GM12801 (cell line): ENCODE measurements around the gene GAK.

Experiments
- TF ChIP-seq, protein P1 (sequence below): IDR thresholded peaks from one replicate; pipeline ENCODE4 v1.5.1; 2011; ENCODE audit warnings: control low read depth; ENCODE audit not compliant: insufficient read length; ENCODE audit errors: extremely low read depth

GAK gene

GRCh38 chr4:825971-826330 lies 106.2 kb downstream of the GAK start, which contains the start of gene CPLX1:
CPLX1 (minus strand) TSS chr4:826129; CDS start chr4:824522, 1,607 bp downstream.
- TF ChIP-seq, protein P1, sequence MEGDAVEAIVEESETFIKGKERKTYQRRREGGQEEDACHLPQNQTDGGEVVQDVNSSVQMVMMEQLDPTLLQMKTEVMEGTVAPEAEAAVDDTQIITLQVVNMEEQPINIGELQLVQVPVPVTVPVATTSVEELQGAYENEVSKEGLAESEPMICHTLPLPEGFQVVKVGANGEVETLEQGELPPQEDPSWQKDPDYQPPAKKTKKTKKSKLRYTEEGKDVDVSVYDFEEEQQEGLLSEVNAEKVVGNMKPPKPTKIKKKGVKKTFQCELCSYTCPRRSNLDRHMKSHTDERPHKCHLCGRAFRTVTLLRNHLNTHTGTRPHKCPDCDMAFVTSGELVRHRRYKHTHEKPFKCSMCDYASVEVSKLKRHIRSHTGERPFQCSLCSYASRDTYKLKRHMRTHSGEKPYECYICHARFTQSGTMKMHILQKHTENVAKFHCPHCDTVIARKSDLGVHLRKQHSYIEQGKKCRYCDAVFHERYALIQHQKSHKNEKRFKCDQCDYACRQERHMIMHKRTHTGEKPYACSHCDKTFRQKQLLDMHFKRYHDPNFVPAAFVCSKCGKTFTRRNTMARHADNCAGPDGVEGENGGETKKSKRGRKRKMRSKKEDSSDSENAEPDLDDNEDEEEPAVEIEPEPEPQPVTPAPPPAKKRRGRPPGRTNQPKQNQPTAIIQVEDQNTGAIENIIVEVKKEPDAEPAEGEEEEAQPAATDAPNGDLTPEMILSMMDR = no peak

GRCh38 chr4:825063-825970 lies 106.8 kb downstream of the GAK start:
- TF ChIP-seq, protein P1 = no peak

DNA sequence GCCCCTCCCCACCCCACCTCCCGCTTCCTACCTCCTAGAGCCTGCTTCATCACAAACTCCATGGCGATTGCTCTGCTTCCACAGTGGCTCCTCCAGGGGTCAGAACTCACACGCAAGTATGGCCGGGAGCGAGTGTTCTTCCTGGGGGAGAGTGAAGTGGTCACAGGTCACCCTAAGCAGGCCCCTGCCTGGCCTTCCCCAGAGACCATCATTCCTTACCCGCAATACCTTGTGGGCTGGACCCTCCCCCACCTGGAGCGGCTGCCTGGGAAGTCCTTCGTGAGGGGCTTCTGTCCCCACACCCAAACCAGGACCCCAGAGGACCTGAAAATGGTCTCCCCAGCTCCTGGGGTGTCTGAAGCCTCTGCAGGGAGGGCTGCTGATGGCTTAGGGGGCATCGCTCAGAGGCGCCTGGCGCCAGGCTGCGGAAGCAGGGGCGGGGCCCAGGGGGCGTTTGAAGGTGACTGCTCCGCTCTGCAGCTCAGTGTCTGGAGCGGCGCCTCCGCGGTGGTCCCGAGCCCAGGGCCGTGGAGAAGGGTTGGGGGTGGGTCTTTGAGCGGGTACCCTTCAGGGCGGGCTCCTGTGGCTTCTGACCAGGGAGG lies 107.6 kb downstream of the GAK start:
- TF ChIP-seq, protein P1 = no peak

GRCh38 chr4:823761-824460 lies 108.2 kb downstream of the GAK start:
- TF ChIP-seq, protein P1 = no peak

DNA sequence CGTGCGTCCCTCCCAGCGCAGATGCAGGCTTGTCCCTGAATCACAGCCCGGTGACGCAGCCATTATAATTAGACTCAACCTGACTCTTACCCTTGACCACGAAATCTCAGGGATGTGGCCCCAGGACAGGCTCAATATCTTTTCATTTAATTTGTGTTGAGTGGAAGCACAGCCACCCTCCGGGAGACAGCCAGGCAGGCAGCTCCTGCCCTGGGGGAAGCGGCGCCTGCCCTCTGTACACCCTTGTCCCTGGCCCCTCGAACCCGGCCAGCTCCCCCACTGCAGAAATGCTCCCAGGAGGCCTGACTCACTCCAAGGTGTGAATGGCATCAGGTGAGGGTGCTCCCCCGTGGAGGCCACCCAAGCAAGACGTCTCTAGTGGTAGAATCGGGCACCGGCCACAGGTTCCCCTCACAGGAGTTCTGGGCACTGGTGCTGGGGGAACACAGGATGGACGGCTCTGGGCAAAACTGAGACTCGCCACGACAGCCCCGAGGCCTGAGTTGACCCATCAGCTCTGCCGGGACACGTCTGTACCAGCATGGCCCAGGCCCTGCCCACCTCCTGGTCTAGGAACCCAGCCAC lies 108.8 kb downstream of the GAK start:
- TF ChIP-seq, protein P1 = no peak

DNA sequence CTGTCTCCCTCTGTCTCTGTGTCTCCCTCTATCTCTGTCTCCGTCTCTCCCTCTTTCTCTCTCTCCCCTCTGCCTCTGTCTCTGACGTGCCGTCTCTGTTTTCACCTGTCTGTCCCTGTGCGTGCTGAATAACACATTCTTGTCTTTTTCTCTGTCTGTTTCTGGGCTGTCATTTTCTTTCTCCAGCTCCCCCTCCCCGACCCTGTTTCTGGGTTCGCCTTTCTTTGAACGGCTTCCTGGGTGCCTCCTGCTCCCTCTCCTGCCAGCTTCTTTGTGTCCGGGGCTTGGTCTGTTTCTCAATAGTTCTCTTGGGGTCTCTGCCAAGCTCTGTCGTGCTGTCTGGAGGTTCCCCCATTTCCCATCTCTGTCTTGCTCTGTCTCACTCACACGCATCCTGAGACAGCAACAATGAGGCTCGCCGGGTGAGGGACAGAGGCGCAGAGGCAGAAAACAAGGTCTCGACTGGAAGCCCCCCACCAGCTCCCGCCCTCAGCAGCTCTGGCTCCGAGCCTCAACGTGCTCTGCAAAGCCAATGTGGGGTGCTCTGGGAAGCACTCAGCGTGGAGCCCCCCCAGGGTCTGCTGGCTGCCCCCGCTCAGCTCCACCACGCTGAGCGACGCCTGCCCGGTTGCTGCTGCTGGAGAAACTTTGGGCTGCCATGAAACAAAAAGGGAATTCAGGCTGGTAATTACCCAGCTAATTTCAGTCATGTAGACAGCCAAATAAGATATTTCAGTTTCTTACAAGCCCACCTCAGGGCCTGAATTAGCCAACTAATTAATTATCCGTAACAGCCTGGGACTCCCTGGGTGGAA lies 109.5 kb downstream of the GAK start:
- TF ChIP-seq, protein P1 = no peak
